ENCODE results near the gene STK32C.

DNA sequence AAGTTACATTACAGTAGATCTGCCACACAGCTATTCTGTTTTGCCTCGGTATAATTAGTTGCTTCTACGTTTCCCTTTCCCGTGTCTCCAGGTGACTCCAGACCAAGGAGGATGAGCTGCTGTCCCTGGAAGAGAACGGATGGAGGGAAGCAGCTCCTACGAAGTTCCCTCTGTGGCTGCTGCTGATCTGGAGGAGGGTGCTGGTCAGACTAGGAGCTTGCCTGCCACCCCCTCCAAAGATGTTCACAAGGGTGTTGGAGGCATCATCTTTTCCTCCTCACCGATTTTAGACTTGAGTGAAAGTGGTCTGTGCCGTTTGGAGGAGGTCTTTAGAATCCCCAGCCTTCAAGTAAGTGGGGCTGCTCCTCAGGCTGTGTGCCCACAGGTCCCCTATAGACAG is 25.6 kb upstream of the STK32C start:
- no peak for TF ChIP-seq CTCF (IDR thresholded peaks at IDR 0.05)
- TF ChIP-seq POLR2A (IDR thresholded peaks at IDR 0.05) = no peak

All from breast epithelium (tissue), 3 donors.